Putamen (tissue), 1 donor: Measurements from ENCODE around the gene SURF6.
"Not testable (repeated sequence)": the region's sequence is repeated elsewhere in the genome, so short reads cannot be mapped to it uniquely, and the experiment has no call there.

Experiments used
- DNase-seq: peaks from one replicate; pipeline ENCODE4 v3.0.0-alpha.2; 2016; ENCODE audit warnings: low spot score

SURF6 gene

GRCh38 chr9:133323991-133324703 is 11.8 kb downstream of the SURF6 start:
- DNase-seq = no peak

DNA sequence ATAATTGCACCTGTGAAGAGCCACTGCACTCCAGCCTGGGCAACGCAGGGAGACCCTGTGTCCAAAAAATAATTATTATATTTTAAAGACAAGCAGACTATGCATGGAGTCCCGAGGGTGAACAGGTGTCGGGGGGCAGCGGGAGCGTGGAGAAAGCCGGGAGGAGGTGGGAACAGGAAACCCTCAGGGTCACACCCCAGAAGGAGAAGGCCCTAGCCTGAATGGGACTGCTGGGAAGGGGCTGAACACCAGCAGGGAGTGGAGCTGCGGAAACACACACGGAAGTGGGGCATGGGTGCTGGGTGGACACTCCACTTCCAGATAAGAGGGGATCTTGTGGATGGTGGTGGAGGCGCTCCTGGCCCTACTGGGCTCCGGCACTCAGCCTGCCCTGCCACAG is 12.8 kb downstream of the SURF6 start:
- no peak for DNase-seq

- no peak for DNase-seq
These were observed 13.3 kb downstream of the SURF6 start for GRCh38 chr9:133322701-133323100.

- no peak for DNase-seq
These were observed 14.5 kb downstream of the SURF6 start for GRCh38 chr9:133321411-133321935.

DNA sequence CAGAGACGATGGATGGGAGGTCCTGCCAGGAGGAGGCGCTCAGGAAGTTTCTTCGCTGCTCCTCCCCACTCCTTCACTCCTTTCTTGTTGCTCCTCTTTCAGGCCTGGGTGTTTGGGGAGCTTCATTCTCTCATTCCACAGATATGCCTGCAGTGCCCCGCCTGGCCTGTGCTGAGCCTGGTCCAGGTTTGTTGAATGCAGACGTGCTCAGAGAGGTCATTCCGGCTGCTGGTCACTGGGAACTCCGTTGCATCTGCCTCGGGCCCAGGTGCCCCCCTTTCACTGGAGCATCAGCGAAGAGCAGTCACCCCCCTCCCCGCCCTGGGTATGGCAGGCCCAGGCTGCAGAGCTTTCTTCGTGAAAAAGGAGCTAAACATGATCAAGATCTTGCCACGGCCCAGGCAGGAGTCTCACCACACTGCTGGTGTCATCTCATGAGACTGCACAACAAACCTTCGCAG is 15.5 kb downstream of the SURF6 start:
- DNase-seq = no peak

- not testable (repeated sequence) for DNase-seq
These were observed 18.4 kb downstream of the SURF6 start for GRCh38 chr9:133317551-133317950.

DNA sequence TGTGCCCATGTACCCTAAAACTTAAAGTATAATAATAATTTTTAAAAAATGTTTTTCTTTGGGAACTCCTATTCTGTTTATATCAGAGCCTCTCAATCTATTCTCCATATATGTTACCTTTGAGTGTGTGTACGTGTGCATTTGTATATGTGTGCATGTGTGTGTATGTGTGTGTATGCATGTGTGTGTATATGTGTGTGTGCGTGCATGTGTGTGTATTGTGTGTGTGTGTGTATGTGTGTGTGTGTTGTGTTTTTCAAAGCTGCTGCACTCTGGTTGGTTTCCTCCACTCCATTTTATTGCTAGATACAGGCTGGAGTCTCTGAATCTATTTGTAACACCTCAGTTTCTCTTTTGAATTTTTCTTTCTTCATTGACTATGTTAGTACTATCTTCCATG is 20.0 kb downstream of the SURF6 start:
- DNase-seq = no peak

- DNase-seq = no peak
These were observed 26.4 kb downstream of the SURF6 start for GRCh38 chr9:133309608-133310007.

- no peak for DNase-seq
These were observed 28.7 kb downstream of the SURF6 start for GRCh38 chr9:133307301-133307700.

- no peak for DNase-seq
These were observed 29.5 kb downstream of the SURF6 start for GRCh38 chr9:133306242-133307204.

- no peak for DNase-seq
These were observed 30.3 kb downstream of the SURF6 start for GRCh38 chr9:133305731-133306130.

DNA sequence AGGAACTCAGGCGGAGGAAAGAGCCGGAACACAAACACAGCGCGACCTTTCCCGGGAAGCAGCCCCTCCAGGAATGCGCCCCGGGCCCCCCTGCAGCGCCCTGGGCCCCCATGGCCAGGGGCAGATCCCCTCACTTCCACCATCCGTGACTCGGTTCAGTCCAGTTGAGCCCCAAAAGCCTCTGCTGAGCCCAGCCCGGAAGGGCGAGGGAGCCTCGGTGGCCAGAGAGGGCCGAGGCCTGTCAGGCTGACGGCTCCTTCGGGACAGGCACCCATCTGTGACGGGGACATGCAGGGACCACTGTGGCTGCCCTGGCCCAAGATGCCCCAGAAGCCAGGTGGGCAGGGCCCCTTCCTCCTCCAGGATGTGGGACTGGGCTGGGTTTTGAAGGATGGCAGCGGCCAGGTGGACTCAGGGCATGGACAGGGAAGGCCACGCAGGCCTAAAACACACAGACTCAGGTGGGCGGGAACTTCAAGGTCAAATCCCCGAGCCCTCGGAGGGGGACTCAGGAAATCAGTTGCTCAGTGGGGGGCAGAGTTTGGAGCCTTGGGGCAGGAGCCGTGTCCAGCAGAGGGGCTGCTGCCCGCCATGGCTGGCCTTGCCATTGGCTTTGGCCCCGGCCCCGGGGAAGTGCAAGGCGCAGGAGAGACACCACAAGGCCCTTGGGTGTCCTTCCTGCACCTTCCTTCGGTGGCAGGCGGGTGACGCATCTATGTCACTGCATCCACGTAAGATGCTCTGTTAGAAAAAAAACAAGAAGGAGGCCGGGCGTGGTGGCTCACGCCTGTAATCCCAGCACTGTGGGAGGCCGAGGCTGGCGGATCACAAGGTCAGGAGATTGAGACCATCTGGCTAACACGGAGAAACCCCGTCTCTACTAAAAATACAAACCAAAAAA is 31.3 kb downstream of the SURF6 start:
- no peak for DNase-seq

DNA sequence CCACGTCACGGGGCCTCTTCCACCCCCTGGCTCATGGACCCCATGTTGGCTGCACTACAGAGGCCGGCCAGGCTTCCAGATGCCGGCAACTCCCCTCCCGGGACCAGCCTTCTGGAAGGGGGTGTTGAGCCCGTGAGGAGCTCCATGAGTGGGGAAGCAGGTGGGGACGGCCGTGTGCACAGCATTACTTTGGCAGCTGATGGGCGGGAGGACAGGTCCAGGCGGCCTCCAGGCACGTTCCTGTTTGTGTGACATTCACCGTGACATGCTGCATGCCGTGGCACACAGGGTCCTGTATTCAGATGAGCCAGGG is 31.9 kb downstream of the SURF6 start:
- DNase-seq = no peak

GRCh38 chr9:133303266-133304157 is 32.5 kb downstream of the SURF6 start:
- DNase-seq = peak; percentile 9

- no peak for DNase-seq
These were observed 34.4 kb downstream of the SURF6 start for GRCh38 chr9:133301253-133302230.

GRCh38 chr9:133299996-133300395 is 36.0 kb downstream of the SURF6 start:
- not testable (repeated sequence) for DNase-seq

DNA sequence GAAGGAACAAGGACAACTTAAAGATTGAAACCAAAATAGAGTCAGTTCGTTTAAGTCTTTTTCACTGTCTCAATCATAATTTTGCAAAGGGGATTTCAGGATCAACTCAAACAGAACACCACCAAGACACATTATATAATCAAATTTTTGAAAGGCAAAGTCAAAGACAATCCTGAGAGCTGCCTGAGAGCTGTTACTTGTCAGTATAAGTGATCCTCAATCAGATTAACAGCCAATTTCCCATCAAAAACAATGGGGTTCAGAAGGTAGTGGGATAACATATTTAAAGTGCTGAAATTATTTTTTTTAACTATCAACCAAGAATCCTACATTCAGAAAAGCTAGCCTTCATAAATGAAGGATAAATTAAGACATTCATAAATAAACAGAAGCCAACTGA is 41.7 kb downstream of the SURF6 start:
- no peak for DNase-seq

GRCh38 chr9:133290751-133291302 is 45.2 kb downstream of the SURF6 start:
- no peak for DNase-seq

DNA sequence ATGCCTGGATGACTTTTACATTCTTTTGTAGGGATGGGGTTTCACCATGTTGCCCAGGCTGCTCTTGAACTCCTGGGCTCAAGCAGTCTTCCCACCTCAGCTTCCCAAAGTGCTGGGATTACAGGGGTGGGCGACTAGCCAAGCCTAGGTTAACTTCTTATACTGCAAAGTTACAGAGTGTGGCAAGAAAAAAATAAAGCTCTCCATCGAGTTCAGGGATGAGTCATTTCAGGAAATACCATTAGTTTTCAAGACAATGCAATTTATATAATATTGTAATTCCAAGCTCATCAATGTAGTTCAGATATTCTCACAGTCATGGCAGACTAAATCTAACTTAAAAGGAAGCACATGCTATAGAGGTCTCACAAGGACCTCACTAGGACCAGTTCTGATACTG is 49.5 kb downstream of the SURF6 start:
- no peak for DNase-seq
